CD4-positive, alpha-beta T cell treated with Interleukin-15 for 1 hour (primary cell): ENCODE data around the gene SCNN1A.

Source experiments
- DNase-seq: peaks from one replicate; pipeline ENCODE4 v3.0.0-alpha.2; 2020

The SCNN1A gene

GRCh38 chr12:6383572-6384498 lies 8.5 kb upstream of the SCNN1A start, which contains the start of gene LTBR:
Gene LTBR, plus strand, starts transcription at chr12:6384162. Its CDS starts 197 bp downstream, at chr12:6384359.
- DNase-seq = peak; percentile 72

GRCh38 chr12:6382982-6383381 lies 7.6 kb upstream of the SCNN1A start:
- DNase-seq = no peak

DNA sequence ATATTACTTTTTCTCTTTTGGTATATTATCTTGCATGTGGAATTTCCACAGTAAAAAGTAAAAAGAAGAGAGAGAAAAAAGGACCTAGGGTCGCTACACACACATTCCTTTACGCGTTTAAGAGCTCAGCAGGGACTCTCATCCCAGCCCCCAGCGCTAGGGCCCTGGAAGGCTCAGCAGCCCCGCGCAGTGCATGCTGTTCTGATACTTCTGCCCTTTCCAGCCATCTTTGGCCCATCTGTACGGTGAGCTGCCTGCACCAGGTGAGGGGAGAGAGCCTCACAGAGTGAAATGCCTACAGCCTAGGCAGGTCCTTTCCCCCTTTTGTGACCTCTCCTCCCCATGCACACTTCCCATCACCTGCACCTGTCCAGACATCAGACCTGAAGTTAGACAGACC lies 7.0 kb upstream of the SCNN1A start:
- DNase-seq = no peak

DNA sequence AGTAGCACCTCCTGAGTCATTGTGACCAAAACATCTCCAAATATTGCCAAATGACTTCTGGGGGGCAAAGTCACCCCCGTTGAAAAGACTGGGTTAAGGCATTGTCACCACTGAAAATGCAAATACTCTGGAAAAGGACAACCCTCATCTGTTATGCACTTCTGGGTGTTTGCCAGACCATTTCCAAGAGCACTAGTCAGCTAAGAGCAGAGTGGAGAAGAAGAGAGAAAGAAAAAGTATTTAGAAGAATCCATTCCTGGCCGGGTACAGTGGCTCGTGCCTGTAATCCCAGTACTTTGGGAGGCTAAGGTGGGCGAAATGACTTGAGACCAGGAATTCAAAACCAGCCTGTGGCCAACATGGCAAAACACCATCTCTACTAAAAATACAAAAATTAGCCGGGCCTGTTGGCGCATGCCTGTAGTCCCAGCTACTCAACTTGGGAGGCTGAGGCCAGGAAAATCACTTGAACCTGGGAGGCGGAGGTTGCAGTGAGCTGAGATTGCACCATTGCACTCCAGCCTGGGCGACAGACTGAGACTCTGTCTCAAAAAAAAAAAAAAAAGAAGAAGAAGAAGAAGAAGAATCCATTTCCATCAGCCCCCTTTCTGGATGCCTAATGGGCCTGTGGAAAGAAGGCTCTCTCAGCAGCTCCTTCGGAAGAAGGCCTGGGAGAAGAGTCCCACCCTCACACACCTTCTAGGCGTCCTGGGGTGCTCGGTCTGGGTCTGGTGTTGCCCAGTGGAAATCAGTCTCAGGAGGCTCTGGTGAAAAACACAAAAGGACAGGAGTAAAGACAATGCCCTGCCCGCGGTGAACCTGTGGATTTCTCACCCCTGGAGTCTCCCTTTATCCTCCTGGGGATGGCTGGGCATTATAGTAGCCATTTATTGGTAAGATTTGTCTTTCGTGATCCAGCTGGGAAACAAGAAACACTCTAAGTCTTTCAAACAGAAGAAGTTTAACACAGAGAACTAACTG lies 5.1 kb upstream of the SCNN1A start:
- DNase-seq = no peak

DNA sequence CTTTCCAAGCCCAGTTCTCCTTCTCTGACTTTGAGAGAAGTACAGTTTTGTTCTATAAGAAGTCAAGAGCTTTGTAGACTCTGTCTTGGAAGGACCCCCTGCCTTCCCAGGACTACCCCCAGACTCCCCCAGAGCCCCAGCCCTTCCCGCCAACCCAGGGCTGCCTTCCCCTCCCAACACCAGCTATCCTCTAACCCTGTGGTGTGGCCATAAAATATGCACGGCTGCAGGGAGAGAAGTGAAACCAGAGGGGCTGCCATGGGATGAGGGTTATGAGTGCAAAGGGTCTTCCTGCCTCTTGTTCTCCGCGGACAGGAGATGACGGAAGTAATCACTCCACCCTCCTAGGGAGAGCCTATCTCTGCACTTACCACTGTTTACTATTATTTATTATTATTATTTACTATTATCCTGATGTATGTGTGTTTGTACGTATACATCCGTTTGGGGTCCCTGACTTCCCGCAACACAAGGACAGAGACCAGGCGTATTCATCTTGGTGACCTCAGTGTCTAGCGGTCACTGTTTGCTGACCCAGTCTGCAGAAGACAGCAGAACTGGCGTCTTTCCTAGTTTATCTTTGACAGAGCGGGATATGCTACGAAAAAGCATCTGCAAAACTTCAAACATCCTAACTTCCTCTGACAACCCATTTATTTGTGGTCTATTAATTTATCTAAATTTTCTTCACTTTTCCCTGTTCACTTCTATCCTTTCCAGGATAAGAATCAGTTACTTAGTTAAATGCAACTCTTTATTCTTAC lies 3.5 kb upstream of the SCNN1A start:
- DNase-seq = no peak

- no peak for DNase-seq
Measured at GRCh38 chr12:6377667-6377994, 2.3 kb upstream of the SCNN1A start.

DNA sequence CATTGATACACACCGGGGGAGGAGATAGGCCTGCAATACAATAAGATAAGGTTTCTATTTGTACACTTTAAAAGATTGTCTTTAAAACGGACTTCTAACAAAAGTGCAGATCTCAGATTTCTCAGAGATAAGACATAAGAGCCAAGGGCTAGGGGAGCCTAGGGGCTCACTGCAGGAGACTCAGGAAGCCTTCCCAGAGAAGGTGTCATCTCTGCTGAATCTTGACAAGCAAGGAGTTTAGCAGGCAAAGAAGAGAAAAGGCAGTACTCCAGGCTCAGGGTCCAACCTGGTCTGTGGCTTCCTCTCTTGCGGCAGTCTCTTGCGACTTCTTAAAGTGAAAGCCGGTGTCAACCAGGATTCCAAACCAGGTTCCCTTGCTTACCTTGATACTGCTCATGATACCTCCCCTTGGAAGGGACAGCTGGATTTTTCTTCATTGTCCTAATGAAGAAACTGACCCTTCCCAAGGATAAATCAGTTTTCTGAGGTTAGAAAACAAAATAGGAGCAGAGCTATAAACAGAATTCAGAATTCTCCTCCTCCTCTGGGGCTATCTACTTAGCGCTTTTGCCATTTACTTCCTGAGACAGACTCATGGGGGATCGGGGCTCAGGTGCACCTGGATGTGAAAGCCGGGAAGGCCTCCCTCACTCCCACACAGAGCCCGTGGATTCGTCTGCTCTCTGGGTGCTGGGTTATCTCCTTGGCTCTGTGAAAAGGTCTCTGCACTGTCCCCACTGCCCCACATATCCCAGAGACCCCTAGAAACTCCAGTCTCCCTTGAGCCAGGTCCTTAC lies 1.7 kb upstream of the SCNN1A start:
- DNase-seq = no peak

DNA sequence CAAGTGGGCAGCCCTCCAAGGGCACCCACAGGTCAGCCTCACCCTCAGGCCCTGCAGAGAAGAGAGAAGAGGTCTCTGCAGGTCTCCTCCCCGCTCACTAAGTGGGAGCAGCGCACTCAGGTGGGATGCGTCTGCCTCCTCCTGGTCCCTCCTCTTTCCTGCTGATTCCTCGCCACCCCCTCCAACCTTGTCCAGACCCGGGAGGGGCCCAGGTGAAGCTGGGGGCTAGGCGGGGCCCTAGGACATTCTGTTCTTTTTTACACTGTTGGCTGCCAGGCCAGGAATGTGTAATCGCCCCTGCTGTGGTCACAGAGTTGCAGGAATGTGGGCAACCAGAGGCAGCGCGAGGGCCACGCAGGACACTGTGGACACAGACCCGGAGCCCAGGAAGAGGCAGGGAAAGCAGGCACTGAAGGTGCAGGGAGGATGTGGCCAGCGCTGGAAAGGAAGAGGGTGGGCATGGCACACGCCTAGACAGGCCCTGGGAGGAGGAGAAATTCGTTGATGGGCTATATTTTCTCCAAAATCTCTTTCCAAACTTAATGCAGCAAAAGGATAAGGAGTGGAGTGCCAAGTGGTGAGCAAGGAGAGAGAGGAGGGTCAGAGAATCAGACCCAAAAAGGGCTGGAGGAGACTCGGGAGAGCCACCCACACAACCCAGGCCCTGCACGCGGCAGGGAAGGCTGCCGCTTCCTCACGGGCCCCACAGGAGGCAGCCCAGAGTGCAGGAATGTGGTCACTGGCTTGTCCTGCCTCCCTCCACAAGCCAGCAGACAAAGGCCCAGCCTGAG lies 911 bp upstream of the SCNN1A start:
- no peak for DNase-seq

DNA sequence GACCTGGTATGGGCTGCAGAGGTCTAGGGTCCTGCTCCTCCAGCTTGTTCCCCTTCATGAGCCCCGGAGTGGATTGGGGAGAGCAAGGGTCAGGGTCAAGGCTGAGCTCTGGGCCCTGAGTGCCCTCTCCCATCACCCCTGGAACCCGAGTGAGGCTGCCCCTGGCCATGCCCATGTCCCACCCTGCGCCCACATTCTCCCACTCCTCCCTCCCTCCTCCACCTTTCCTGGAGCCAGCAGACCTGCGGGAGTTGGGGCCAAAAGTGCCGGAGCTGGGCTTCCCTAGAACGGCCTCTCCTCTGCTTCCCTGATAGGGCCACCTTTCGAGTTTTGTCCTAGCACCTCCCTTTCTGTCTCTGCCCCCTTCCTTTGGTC lies 590 bp downstream of the SCNN1A start:
- DNase-seq = no peak

DNA sequence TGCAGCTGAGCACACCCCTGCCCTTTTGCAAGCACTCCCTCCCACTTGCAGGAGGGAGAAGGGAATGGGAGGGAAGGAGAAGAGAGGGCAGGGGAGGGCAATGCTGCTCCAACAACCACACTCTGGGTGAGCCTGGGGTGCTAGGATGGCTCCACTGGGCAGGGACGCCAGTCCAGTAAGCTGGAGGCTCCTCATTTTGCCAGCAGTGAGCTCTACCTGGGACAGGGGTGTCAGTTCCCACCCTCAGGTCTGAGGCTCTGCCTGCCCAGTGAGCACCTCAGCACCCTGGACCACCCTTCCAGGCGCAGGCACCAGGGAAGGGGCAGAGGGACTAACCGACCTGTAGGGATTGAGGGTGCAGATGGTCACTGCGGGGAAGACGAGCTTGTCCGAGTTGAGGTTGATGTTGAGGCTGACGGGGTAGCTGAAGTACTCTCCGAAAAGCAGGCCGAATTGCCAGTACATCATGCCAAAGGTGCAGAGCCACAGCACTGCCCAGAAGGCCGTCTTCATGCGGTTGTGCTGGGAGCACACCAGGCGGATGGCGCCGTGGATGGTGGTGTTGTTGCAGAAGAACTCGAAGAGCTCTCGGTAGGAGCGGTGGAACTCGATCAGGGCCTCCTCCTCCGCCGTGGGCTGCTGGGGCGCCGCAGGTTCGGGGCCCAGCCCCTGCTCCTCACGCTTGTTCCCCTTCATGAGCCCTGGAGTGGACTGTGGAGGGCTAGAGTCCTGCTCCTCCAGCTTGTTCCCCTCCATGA lies 1.2 kb downstream of the SCNN1A start:
- no peak for DNase-seq

- DNase-seq = no peak
Measured at GRCh38 chr12:6373022-6373787, 2.2 kb downstream of the SCNN1A start.

- no peak for DNase-seq
Measured at GRCh38 chr12:6372403-6373003, 2.9 kb downstream of the SCNN1A start.

- DNase-seq = no peak
Measured at GRCh38 chr12:6370994-6371754, 4.2 kb downstream of the SCNN1A start.

- DNase-seq = no peak
Measured at GRCh38 chr12:6370576-6370935, 4.8 kb downstream of the SCNN1A start.

DNA sequence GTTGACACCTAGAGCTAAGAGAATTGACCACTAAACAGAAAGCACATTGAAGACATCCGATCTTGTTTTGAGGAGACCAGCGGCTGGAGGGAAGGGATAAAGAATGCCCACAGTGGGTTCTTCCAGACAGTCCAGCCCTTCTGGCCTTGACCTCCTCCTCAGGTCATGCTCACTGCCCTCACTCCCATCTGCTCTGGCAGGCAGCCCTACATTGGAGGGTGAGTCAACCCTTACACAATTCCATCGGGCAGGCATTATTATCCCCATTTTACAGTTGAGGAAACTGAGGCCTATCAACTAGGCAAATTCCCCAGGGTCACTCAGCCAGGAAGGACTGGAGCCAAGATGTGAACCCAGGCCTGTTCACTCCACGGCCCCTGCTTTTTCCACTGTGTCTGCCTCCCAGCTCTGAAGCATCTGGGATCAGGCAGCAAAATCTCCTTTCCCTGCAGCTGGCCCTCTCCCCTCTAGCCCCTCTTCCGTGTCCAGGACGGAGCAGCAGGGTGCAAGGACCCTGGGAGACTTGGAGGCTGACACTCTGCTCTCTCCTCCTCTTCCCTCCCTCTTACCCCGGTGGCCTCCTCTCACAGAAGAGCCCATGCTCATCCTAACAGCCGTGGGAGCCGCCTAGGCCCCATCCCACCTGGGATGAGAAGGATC lies 5.3 kb downstream of the SCNN1A start:
- DNase-seq = no peak

DNA sequence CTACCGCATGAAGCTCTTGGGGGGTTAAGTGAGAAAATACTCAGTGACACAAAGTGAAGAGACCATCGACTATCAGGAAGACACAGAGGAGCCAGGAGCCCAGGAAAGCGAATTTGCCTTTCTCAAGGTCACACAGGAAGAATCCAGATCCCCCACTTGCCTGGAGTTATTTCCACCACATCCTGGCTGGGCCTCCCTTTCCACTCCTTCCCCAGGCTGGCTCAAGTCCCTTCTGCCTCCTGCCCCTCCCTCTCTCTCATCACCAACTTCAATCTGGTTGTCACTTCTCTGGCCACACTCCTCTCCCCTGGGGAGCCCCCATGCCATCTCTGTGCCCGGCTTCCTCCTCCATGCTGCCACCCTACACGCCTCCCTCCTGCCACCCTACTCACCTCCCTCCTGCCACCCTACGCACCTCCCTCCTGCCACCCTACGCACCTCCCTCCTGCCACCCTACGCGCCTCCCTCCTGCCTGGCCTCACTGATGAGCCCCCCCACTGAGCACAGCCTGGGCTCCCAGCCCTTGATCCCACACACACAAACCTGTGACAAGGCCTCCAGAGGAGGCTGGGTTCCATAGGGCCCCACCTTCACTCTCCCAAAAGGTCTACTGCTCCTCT lies 6.3 kb downstream of the SCNN1A start:
- no peak for DNase-seq
